MCF 10A (cell line): Measurements from ENCODE around the gene TBC1D2B. TPM values are rescaled to one million over a fixed set of nuclear protein-coding genes. Genes with fewer than 3 reads are reported as not detected.
A peak's percentile ranks its signal among the peaks of the same experiment; 100 is the strongest.

Source experiments
- BruUV-seq: library from RNA; stranded (reverse); fragments of 400-500 nt; replicated peaks from 2 replicates; lab custom pipeline; 2021; lab: Mats Ljungman, UMichigan
- CTCF ChIA-PET: fragments of 300-600 bp; sonication (Branson Sonifier 250); formaldehyde crosslinking; extraction: SDS; loops from one replicate; lab custom pipeline; 2021; ENCODE audit warnings: antibody characterized with exemption, inconsistent platforms; lab: Yijun Ruan, JAX
- POLR2A ChIA-PET: fragments of 300-600, 350-650 bp; sonication (Branson Sonifier 250); formaldehyde crosslinking; extraction: SDS; loops from one replicate; lab custom pipeline; 2020; ENCODE audit warnings: antibody characterized with exemption, inconsistent platforms; lab: Yijun Ruan, JAX
- DNase-seq: peaks from one replicate; pipeline ENCODE4 v3.0.0-alpha.2; 2018; ENCODE audit not compliant: unreplicated experiment
- H3K27ac Mint-ChIP-seq: one replicate; pipeline ENCODE4 v1.8.0; 2022; ENCODE audit warnings: mild to moderate bottlenecking, low read depth, mixed read lengths; ENCODE audit not compliant: unreplicated experiment
- H3K27me3 Mint-ChIP-seq: one replicate; pipeline ENCODE4 v1.8.0; 2022; ENCODE audit warnings: mixed read lengths; ENCODE audit not compliant: insufficient read depth, unreplicated experiment
- H3K36me3 Mint-ChIP-seq: one replicate; pipeline ENCODE4 v1.8.0; 2022; ENCODE audit warnings: mild to moderate bottlenecking, moderate library complexity, mixed read lengths; ENCODE audit not compliant: insufficient read depth, unreplicated experiment
- H3K4me1 Mint-ChIP-seq: one replicate; pipeline ENCODE4 v1.8.0; 2022; ENCODE audit warnings: mixed read lengths; ENCODE audit not compliant: insufficient read depth, unreplicated experiment
- H3K4me3 Mint-ChIP-seq: one replicate; pipeline ENCODE4 v1.8.0; 2022; ENCODE audit warnings: mild to moderate bottlenecking, moderate library complexity, mixed read lengths; ENCODE audit not compliant: unreplicated experiment
- H3K9me3 Mint-ChIP-seq: one replicate; pipeline ENCODE4 v1.8.0; 2022; ENCODE audit warnings: mixed read lengths; ENCODE audit not compliant: unreplicated experiment
- CTCF ChIP-seq: fragments of 200-600 bp; IDR thresholded peaks from one replicate; pipeline ENCODE4 v1.8.0; 2022; ENCODE audit warnings: antibody characterized with exemption, mild to moderate bottlenecking; ENCODE audit not compliant: unreplicated experiment
- intact Hi-C: fragments of 100-400 bp; cut with micrococcal nuclease; formaldehyde crosslinking; loops from 2 replicates; pipeline ENCODE4 v1.14.1; 2022
- total RNA-seq: library from RNA; stranded (reverse); gene quantifications from 2 replicates; pipeline ENCODE4 v1.2.3, GENCODE V29; 2022

TBC1D2B gene
- total RNA-seq, 1 experiment from 2014 or later: 21.2 TPM

GRCh38 chr15:78052001-78052401, 25.5 kb downstream of the TBC1D2B start:
- ChIA-PET POLR2A (interaction anchor here (0.6 to 1.6 kb wide), 2 partner anchors 17 to 248 kb away, joined by 3 to 4 read pairs; no protein-coding TSS in a partner anchor), CTCF (interaction anchor here (1.1 to 2.4 kb wide), 3 partner anchors 56 to 93 kb away, joined by 4 to 12 read pairs (median 9); no protein-coding TSS in a partner anchor)
- Mint-ChIP-seq H3K27me3 (no peaks in the 10 kb centered on the region), H3K4me1 (peaks cover 33% of the 10 kb centered on the region), H3K4me3 (no peak overlapping the region), H3K36me3 (peaks cover 23% of the 10 kb centered on the region), H3K27ac (peak overlapping the region; percentile 59), H3K9me3 (no peaks in the 10 kb centered on the region)
- intact Hi-C loops: no loop called here
- no peak for TF ChIP-seq CTCF
- TSS peak; percentile 17 for BruUV-seq
- DNase-seq: peak; percentile 33

GRCh38 chr15:78051596-78051995, 25.9 kb downstream of the TBC1D2B start:
- no peak overlapping the region for H3K27ac Mint-ChIP-seq
- BruUV-seq: no TSS peak
- H3K9me3 Mint-ChIP-seq: no peaks in the 10 kb centered on the region

GRCh38 chr15:78050826-78051225, 26.7 kb downstream of the TBC1D2B start:
- H3K4me1 Mint-ChIP-seq: peaks cover 27% of the 10 kb centered on the region
- no peak for DNase-seq
- intact Hi-C loops: no loop called here
- H3K36me3 Mint-ChIP-seq: peaks cover 27% of the 10 kb centered on the region
- no peaks in the 10 kb centered on the region for H3K9me3 Mint-ChIP-seq
- H3K4me3 Mint-ChIP-seq: no peak overlapping the region
- BruUV-seq: no TSS peak
- ChIA-PET CTCF (interaction anchor here (0.5 to 2.4 kb wide), 6 partner anchors 32 to 190 kb away, joined by 4 to 12 read pairs (median 5); no protein-coding TSS in a partner anchor), POLR2A (no interaction called here)
- no peaks in the 10 kb centered on the region for H3K27me3 Mint-ChIP-seq
- TF ChIP-seq CTCF: no peak
- H3K27ac Mint-ChIP-seq: no peak overlapping the region

More at GRCh38 chr15:78051596-78051995, 25.9 kb downstream of the TBC1D2B start:
- H3K4me1 Mint-ChIP-seq: peaks cover 33% of the 10 kb centered on the region
- intact Hi-C loops: no loop called here
- ChIA-PET POLR2A (interaction anchor here (0.6 to 1.6 kb wide), 2 partner anchors 17 to 248 kb away, joined by 3 to 4 read pairs; no protein-coding TSS in a partner anchor), CTCF (interaction anchor here (1.0 to 2.4 kb wide), 4 partner anchors 57 to 189 kb away, joined by 4 to 12 read pairs (median 6); no protein-coding TSS in a partner anchor)
- no peak overlapping the region for H3K4me3 Mint-ChIP-seq
- H3K36me3 Mint-ChIP-seq: peaks cover 23% of the 10 kb centered on the region
- no peaks in the 10 kb centered on the region for H3K27me3 Mint-ChIP-seq
- TF ChIP-seq CTCF: no peak
- DNase-seq: no peak

- Mint-ChIP-seq H3K36me3 (peaks cover 29% of the 10 kb centered on the region), H3K9me3 (no peaks in the 10 kb centered on the region), H3K27me3 (no peaks in the 10 kb centered on the region), H3K4me3 (no peak overlapping the region), H3K27ac (no peak overlapping the region), H3K4me1 (peaks cover 24% of the 10 kb centered on the region)
- ChIA-PET POLR2A (no interaction called here), CTCF (interaction anchor here (0.5 to 2.4 kb wide), 4 partner anchors 31 to 83 kb away, joined by 5 to 12 read pairs (median 7); no protein-coding TSS in a partner anchor)
- no peak for TF ChIP-seq CTCF
- no TSS peak for BruUV-seq
- no peak for DNase-seq
- intact Hi-C loops: no loop called here
Observed at GRCh38 chr15:78050441-78050809, 27.1 kb downstream of the TBC1D2B start.
